ENCODE results near the gene SPDEF. TPM values are rescaled to one million over a fixed set of nuclear protein-coding genes. Genes with fewer than 3 reads are reported as not detected.

SPDEF gene
- total RNA-seq, 2 donors from 2014 or later: not detected

- DNase-seq (ENCODE audit: low spot score) (no peak), ATAC-seq (no peak)
- H3K4me1 Mint-ChIP-seq (ENCODE audit: low read depth in 2 of 2): no peaks in the 10 kb centered on the region
- no peaks in the 10 kb centered on the region for H3K27me3 Mint-ChIP-seq
- no peaks in the 10 kb centered on the region for H3K9me3 Mint-ChIP-seq
- H3K4me3 Mint-ChIP-seq: no peak overlapping the region
- H3K27ac Mint-ChIP-seq: no peak overlapping the region
- H3K36me3 Mint-ChIP-seq: no peaks in the 10 kb centered on the region
These were observed 3.0 kb downstream of the SPDEF start for GRCh38 chr6:34553146-34553545.

- no peak overlapping the region for H3K27ac Mint-ChIP-seq
- H3K9me3 Mint-ChIP-seq: no peaks in the 10 kb centered on the region
- H3K36me3 Mint-ChIP-seq: no peaks in the 10 kb centered on the region
- H3K4me3 Mint-ChIP-seq: no peak overlapping the region
- ATAC-seq (no peak), DNase-seq (ENCODE audit: low spot score) (no peak)
- H3K27me3 Mint-ChIP-seq: no peaks in the 10 kb centered on the region
- H3K4me1 Mint-ChIP-seq (ENCODE audit: low read depth in 2 of 2): no peaks in the 10 kb centered on the region
These were observed 3.5 kb downstream of the SPDEF start for GRCh38 chr6:34552620-34553019.

- H3K36me3 Mint-ChIP-seq: no peaks in the 10 kb centered on the region
- no peaks in the 10 kb centered on the region for H3K4me1 Mint-ChIP-seq (ENCODE audit: low read depth in 2 of 2)
- H3K27ac Mint-ChIP-seq: no peak overlapping the region
- no peak overlapping the region for H3K4me3 Mint-ChIP-seq
- DNase-seq (ENCODE audit: low spot score) (no peak), ATAC-seq (no peak)
- no peaks in the 10 kb centered on the region for H3K9me3 Mint-ChIP-seq
- H3K27me3 Mint-ChIP-seq: no peaks in the 10 kb centered on the region
These were observed 4.4 kb downstream of the SPDEF start for GRCh38 chr6:34551720-34552119.

GRCh38 chr6:34549804-34550202 is 6.3 kb downstream of the SPDEF start:
- H3K27ac Mint-ChIP-seq: no peak overlapping the region
- H3K4me3 Mint-ChIP-seq: no peak overlapping the region
- DNase-seq (ENCODE audit: low spot score) (no peak), ATAC-seq (no peak)
- no peaks in the 10 kb centered on the region for H3K9me3 Mint-ChIP-seq
- H3K36me3 Mint-ChIP-seq: no peaks in the 10 kb centered on the region
- H3K27me3 Mint-ChIP-seq: no peaks in the 10 kb centered on the region
- H3K4me1 Mint-ChIP-seq (ENCODE audit: low read depth in 2 of 2): no peaks in the 10 kb centered on the region

GRCh38 chr6:34549026-34549803 is 6.9 kb downstream of the SPDEF start:
- DNase-seq (ENCODE audit: low spot score) (no peak), ATAC-seq (no peak)
- Mint-ChIP-seq H3K4me1 (ENCODE audit: low read depth in 2 of 2) (no peaks in the 10 kb centered on the region), H3K27me3 (no peaks in the 10 kb centered on the region), H3K27ac (no peak overlapping the region), H3K36me3 (no peaks in the 10 kb centered on the region), H3K9me3 (no peaks in the 10 kb centered on the region), H3K4me3 (no peak overlapping the region)

- no peak for ATAC-seq
- no peaks in the 10 kb centered on the region for H3K36me3 Mint-ChIP-seq
- H3K27me3 Mint-ChIP-seq: no peaks in the 10 kb centered on the region
- no peak for DNase-seq (ENCODE audit: low spot score)
- H3K4me1 Mint-ChIP-seq (ENCODE audit: low read depth in 2 of 2): no peaks in the 10 kb centered on the region
- H3K4me3 Mint-ChIP-seq: no peak overlapping the region
- no peak overlapping the region for H3K27ac Mint-ChIP-seq
- H3K9me3 Mint-ChIP-seq: no peaks in the 10 kb centered on the region
These were observed 8.2 kb downstream of the SPDEF start for GRCh38 chr6:34547701-34548644.

- Mint-ChIP-seq H3K4me3 (no peak overlapping the region), H3K27me3 (no peaks in the 10 kb centered on the region), H3K9me3 (no peaks in the 10 kb centered on the region), H3K36me3 (no peaks in the 10 kb centered on the region), H3K4me1 (ENCODE audit: low read depth in 2 of 2) (no peaks in the 10 kb centered on the region), H3K27ac (no peak overlapping the region)
- no peak for DNase-seq (ENCODE audit: low spot score)
- no peak for ATAC-seq
These were observed 9.4 kb downstream of the SPDEF start for GRCh38 chr6:34546551-34547321.

GRCh38 chr6:34544776-34545471 is 11.2 kb downstream of the SPDEF start:
- ATAC-seq (no peak), DNase-seq (ENCODE audit: low spot score) (no peak)
- no peaks in the 10 kb centered on the region for H3K27me3 Mint-ChIP-seq
- H3K27ac Mint-ChIP-seq: no peak overlapping the region
- H3K36me3 Mint-ChIP-seq: no peaks in the 10 kb centered on the region
- no peaks in the 10 kb centered on the region for H3K9me3 Mint-ChIP-seq
- H3K4me1 Mint-ChIP-seq (ENCODE audit: low read depth in 2 of 2): no peaks in the 10 kb centered on the region
- no peak overlapping the region for H3K4me3 Mint-ChIP-seq

- no peak for ATAC-seq
- H3K36me3 Mint-ChIP-seq: no peaks in the 10 kb centered on the region
- no peak for DNase-seq (ENCODE audit: low spot score)
- no peak overlapping the region for H3K27ac Mint-ChIP-seq
- no peaks in the 10 kb centered on the region for H3K4me1 Mint-ChIP-seq (ENCODE audit: low read depth in 2 of 2)
- no peaks in the 10 kb centered on the region for H3K27me3 Mint-ChIP-seq
- no peak overlapping the region for H3K4me3 Mint-ChIP-seq
- no peaks in the 10 kb centered on the region for H3K9me3 Mint-ChIP-seq
These were observed 12.0 kb downstream of the SPDEF start for GRCh38 chr6:34544052-34544604.

- Mint-ChIP-seq H3K4me1 (ENCODE audit: low read depth in 2 of 2) (no peaks in the 10 kb centered on the region), H3K9me3 (no peaks in the 10 kb centered on the region), H3K27me3 (no peaks in the 10 kb centered on the region), H3K36me3 (no peaks in the 10 kb centered on the region), H3K4me3 (no peak overlapping the region), H3K27ac (no peak overlapping the region)
- DNase-seq (ENCODE audit: low spot score) (no peak), ATAC-seq (no peak)
These were observed 12.7 kb downstream of the SPDEF start for GRCh38 chr6:34543421-34543820.

GRCh38 chr6:34540841-34541240 is 15.3 kb downstream of the SPDEF start:
- DNase-seq (ENCODE audit: low spot score): no peak
- Mint-ChIP-seq H3K9me3 (no peaks in the 10 kb centered on the region), H3K27ac (no peak overlapping the region), H3K27me3 (no peaks in the 10 kb centered on the region), H3K4me3 (no peak overlapping the region), H3K4me1 (ENCODE audit: low read depth in 2 of 2) (no peaks in the 10 kb centered on the region), H3K36me3 (no peaks in the 10 kb centered on the region)
- ATAC-seq: no peak

GRCh38 chr6:34540222-34540621 is 15.9 kb downstream of the SPDEF start:
- Mint-ChIP-seq H3K36me3 (no peaks in the 10 kb centered on the region), H3K4me1 (ENCODE audit: low read depth in 2 of 2) (no peaks in the 10 kb centered on the region), H3K9me3 (no peaks in the 10 kb centered on the region), H3K27ac (no peak overlapping the region), H3K4me3 (no peak overlapping the region), H3K27me3 (no peaks in the 10 kb centered on the region)
- no peak for ATAC-seq
- no peak for DNase-seq (ENCODE audit: low spot score)

- H3K27me3 Mint-ChIP-seq: no peaks in the 10 kb centered on the region
- DNase-seq (ENCODE audit: low spot score): no peak
- no peaks in the 10 kb centered on the region for H3K9me3 Mint-ChIP-seq
- ATAC-seq: no peak
- no peak overlapping the region for H3K27ac Mint-ChIP-seq
- H3K36me3 Mint-ChIP-seq: no peaks in the 10 kb centered on the region
- no peak overlapping the region for H3K4me3 Mint-ChIP-seq
- H3K4me1 Mint-ChIP-seq (ENCODE audit: low read depth in 2 of 2): no peaks in the 10 kb centered on the region
These were observed 16.9 kb downstream of the SPDEF start for GRCh38 chr6:34539181-34539580.
